NAMALWA (cell line): Measurements from ENCODE around the gene ARL13B.
"Not testable (repeated sequence)": the region's sequence is repeated elsewhere in the genome, so short reads cannot be mapped to it uniquely, and the experiment has no call there.

ENCODE experiments used
- DNase-seq: peaks from one replicate; pipeline ENCODE4 v3.0.0-alpha.2; 2015; ENCODE audit warnings: low spot score

ARL13B gene

DNA sequence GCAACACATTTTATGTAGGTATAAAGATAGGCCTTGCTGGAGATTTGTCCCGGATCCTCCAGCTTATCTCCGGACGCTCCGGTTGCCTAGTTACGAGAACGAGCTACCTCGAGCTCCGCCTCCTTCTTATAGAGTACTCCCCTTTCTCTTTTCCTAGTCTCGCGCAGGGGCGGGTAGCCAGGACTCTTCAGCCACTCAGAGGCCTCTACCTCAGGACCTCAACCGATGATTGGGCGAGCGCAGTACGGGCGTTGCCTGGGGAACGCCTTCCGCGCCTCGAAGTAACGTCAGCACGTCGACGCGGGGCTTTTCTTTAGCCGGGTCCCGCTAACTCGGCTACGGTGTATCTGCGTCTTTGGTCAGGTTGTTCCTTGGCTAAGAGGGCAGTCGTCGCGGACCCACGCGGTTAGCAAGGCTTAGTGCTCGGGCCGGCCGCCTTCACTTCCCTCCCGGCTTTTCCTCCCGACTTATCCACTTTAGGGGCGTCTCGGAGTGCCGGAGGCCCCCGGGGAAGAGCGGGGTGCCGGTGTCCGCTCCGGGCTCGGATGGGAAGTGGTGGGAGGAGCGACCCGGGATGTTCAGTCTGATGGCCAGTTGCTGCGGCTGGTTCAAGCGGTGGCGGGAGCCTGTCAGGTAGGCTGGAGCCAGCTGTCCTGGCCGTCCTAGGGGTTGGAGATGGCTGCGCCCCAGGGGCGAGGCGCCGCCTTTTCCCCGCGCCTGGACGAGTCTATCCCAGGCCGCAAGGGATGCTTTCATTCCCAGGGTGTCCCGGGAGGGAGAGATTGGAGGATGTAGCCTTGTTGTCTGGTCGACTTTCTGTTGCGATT, at the start of gene ARL13B:
Gene ARL13B, plus strand, starts transcription at position 306 of the 827 bp plus-strand sequence. Its CDS starts 269 bp downstream, at position 575.
- DNase-seq: peak; percentile 99

DNA sequence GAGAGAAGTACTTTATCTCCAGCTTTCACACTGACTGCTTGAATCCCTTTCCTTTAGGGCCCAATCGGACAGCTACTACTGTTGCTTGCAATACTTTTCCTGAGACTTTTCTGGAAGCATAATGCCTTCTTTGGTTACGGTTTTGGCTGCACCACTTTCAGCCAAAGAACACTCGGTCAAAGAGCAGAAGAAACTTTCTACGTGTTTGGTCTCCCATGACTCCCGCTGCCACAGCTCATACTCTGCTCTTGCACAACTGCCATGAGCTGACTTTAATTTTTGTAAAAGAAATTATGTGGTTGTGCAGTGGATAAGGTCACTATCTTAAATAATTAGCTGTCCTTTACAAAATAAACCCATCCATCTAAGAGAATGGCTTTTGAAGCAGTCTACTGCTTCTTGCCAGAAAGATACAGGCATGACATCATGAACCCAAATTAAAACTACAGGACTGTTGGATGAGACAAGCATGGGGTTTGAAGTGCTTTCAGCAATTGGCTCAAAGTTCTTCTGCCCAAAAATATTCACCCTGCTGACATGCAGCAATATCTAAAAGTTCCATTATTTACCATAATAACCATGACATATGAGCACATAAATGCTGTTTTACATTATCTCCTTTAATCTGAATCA, 48.2 kb upstream of the ARL13B start:
- DNase-seq: no peak

DNA sequence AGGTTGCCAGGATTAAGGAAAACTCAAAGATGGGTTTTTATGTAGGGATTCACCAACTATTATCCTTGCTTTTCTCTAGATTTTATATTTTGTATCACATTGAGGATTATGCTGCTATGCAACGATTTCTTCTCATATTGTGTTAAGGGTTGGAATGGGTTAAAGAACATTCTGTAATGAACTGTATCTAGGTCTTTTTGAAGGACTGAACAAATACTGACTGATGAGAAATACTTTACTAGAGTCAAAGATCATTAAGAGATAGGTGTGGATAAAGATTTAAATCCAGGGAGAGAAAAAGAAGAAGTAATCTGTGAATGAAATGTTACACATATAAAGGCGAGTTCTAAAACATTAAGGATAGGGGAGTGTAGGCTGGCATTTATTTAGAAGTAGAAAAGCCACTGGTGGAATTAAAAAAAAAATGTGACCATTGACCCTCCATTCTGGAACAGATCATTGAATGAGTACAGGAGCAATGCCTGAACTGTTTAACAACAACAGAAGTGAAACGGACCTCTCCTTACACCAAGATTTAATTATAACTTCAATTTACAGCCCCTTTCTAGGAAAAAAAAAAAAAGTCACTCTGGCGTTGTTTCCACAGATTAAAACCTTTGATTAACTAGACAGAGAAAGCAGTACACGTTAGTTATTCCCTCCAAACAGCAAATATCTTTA, 45.4 kb upstream of the ARL13B start:
- no peak for DNase-seq

DNA sequence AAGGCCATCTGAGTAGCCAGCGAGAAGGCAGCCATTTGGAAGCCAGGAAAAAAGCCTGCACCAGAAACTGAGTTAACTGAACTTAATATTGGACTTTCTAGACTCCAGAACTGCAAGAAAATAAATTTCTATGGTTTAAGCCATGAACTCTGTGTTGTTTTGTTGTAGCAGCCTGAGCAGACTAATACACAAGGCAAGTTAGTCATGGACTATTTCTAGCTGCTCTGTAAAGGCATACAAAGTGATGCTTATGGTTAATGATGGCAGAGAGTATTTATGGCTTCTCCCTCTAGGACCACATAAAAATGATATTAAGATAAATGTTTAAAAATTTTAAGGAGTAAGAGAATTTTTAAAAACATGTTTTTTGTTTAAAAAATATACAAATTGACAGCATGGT, 43.4 kb upstream of the ARL13B start:
- DNase-seq: no peak

DNA sequence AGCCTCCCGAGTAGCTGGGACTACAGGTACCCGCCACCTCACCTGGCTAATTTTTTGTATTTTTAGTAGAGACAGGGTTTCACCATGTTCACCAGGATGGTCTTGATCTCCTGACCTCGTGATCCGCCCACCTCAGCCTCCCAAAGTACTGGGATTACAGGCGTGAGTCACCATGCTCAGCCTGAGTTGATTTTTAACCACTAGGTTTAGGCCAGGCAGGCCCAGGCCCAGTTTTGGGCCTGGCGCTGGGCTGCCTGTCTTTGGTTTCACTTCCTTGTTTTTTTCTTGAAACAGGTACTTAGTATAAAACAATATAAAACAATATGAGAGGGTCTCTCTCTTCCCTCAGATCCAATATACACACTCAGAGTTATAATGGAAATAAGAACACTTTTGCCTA, 42.5 kb upstream of the ARL13B start:
- not testable (repeated sequence) for DNase-seq

DNA sequence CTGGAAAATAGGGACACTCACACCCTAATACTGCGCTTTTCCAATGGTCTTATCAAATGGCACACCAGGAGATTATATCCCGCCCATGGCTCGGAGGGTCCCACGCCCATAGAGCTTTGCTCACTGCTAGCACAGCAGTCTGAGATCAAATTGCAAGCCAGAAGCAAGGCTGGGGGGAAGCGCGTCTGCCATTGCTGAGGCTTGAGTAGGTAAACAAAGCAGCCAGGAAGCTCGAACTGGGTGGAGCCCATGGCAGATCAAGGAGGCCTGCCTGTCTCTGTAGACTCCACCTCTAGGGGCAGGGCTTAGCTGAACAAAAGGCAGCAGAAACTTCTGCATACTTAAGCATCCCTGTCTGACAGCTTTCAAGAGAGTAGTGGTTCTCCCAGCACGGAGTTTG, 30.0 kb upstream of the ARL13B start:
- DNase-seq: not testable (repeated sequence)

DNA sequence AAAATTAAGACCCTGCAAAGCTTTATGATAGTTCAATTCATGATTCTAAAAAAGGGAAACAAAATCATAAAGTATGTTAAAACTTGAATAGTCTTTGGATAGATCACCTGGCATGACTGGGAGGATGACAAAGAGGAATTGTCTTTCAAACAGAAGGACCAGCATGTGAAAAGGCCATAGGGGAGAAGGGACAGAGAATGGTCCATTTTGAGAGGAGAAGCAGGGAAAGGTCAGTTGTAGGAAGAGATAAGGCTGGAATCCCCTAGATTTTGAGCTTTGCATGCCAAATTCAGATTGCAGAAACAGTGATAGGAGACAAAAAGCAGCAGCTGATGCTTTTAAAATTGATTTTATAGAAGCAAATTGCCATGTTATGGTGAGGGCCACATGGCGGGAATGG, 18.9 kb upstream of the ARL13B start:
- no peak for DNase-seq

DNA sequence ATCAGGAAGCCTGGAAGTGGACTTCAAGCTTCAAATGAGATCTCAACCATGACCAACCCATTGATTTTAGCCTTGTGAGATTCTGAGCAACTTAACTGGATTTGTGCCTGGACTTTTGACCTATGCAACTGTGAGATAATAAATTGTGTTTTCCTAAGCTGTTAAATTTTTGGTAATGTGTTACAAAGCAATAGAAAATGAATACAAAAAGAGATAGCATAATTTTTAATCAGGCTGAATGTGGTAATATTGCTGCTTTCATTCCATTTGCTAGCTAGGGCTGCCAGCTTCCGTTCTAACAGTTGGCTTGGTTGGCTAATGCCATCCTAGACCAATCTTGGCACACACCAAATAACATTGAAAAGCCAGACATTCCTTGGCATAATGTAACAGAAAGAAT, 18.5 kb upstream of the ARL13B start:
- no peak for DNase-seq

DNA sequence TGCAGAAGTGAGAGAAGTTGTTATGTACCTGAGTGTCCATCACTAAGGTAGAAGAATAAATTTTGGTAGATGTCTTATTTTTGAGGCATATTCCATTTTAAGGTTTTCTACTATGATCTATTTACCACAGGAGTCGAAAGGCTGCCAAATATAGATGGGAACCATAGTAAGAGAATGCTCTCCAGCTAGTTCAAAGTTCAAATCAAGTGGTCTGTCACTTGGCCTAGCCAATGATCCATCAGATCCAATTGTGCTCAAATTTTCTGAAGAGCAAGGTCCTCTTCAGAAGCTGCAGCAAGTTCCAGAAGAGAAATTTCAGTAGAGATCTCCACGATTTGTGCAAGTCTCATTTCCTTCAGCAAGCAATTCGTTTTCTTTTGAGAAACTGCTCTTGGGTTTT, 17.2 kb upstream of the ARL13B start:
- DNase-seq: no peak

DNA sequence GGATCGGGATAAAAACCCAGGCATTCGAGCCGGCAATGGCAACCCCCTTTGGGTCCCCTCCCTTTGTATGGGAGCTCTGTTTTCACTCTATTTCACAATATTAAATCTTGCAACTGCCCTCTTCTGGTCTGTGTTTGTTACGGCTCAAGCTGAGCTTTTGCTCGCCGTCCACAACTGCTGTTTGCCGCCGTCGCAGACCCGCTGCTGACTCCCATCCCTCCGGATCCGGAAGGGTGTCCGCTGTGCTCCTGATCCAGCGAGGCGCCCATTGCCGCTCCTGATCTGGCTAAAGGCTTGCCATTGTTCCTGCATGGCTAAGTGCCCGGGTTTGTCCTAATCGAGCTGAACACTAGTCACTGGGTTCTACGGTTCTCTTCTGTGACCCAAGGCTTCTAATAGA, 14.8 kb upstream of the ARL13B start:
- not testable (repeated sequence) for DNase-seq

DNA sequence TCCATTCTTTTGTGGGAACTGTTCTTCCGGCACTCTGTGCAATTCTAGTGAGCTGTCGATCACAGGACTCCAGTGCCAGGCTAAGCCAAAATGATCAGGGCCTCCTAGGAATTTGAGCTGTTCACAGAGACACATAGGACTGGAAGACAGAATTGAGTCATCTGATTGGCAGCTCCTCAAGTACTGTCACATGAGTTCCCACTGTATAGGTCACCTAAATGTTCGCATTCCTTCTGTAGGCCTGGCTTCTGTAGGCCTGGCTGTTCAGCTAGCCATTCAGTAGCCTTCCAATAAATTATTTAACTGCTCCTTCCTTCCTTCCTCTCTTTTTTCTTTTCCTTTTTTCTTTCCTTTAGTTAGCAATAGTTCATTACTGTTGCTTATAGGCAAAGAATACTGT, 10.5 kb upstream of the ARL13B start:
- no peak for DNase-seq

DNA sequence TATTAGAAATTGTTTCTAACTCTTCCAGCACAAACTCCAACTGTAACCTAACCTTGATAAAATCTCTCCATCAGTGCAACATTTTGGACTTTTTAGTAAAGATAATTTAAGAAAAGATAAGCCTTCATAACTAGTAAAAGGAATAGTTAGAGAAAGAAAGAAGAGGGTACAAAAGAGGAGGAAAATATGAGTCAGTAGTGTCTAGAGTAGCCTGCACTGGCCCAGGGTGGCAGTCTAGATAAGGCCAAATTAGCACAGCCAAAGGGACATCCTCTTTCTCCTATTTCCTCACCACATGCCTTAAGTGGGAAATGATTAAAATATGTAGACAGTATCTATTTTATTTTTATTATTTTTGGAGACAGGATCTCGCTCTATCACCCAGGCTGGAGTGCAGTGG, 10.0 kb upstream of the ARL13B start:
- DNase-seq: no peak

DNA sequence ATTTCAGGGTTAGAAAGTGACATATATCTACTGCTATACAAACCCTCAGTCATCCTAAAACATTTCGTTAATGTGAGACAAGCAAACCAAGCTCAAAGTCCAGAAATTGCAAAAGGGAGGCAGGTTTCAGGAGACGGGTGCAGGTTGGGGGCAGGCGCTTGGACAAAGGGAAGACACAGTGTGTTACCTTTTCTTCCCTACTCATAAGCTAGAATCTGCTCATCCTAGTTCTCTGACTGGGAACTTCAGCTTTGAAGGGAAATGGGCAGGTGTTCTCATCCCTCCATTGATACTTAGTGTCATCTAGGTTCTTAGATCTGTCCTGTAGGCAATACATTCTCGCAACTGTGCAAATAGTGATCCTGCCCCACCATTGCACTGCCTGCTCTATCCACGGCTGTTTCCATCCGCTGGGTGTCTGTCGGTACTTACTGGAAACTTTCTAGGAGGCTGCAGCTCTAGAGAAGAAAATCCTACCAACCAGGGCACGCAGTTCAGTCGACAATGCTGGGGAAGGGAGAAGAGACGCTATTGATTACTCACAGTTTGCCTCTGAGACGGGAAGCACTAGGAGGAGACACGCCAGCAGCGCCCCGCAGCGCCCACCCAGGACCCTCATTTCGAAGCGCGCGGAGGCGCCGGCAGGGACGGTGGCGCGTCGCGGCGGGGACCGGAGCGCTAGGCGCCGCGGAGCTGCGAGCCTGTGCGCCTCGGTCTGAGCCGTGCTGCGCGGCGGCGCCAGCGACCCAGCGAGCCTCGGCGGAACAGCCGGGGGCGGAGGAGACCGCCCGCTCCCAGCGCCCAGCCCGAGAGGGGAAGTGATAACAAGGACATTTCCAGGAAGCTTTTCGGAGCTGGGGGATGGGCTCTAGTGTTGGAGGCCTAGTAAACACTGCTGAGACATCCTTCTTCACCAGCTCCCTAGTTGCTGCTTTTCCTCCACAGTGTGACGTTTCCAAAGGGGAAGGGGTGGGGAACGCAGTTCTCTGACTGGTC, 6.5 kb upstream of the ARL13B start, which contains the start of gene PROS1:
Gene PROS1, minus strand, starts transcription at position 766 of the 996 bp plus-strand sequence. Its CDS starts 147 bp downstream, at position 619.
- DNase-seq: no peak

DNA sequence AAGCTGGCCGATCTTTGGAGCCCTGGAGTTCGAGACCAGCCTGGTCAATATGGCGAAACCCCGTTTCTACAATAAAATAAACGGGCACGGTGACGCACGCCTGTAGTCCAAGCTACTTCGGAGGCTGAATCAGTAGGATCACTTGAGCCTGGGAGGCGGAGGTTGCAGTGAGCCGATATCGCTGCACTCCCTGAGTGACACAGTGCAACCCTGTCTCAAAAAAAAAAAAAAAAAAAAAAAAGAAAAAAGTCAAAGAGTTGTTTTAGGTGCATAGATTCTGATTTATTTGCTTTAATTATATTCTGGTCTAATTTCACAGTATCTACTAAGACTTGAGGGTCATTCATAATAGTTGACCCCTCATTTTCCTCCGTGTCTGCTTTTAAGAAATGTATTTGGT, 1.7 kb downstream of the ARL13B start:
- DNase-seq: no peak

DNA sequence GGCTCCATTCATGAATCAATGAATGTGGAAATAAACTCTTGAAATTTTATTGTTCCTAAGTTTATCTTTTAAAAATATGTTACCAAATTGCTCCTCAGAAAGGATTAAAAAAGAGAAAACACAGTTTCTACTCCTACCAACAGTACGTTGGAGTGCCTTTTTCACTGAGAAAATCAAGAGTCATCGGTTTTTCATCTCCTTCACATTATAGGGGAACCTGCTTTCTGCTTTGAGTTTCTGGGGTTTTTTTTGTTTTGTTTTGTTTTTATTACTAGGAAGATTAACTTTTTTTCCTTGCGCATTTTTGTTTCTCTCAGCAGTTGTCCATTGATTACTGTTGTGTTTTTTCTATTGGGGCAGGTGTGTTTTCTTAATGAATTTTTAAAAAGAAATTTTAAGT, 3.5 kb downstream of the ARL13B start:
- no peak for DNase-seq

DNA sequence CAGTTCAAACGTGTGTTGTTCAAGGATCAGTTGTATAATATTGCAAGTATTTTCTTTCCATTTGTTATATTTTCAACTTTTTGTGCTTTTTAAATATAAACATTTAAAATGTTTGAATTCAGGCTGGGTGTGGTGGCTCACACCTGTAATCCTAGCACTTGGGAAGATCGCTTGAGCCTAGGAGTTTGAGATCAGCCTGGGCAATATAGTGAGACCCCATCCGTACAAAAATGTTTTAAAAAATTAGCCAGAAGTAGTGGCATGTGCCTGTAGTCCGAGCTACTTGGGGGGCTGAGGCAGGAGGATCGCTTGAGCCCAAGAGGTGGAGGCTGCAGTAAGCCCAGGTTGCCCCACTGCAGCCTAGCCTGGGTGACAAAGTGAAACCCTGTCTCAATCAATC, 4.7 kb downstream of the ARL13B start:
- no peak for DNase-seq

DNA sequence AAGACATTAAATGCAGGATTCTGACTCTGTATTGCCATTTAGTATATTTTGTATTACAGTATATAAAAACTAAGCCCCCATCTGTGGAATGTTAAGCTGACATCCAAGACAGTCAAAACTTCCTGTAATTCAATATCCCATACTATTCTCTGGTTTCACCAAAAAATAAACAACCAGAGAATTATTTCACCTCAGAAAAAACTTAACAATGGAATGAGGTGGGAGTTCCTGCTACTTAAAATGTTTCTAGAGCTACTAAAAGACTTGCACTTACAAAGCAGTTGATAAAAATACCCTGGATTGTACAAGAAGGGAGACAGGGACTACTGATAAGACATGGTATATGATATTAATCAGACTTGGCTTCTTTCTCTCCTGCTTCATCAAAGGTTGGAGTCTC, 8.3 kb downstream of the ARL13B start:
- no peak for DNase-seq

DNA sequence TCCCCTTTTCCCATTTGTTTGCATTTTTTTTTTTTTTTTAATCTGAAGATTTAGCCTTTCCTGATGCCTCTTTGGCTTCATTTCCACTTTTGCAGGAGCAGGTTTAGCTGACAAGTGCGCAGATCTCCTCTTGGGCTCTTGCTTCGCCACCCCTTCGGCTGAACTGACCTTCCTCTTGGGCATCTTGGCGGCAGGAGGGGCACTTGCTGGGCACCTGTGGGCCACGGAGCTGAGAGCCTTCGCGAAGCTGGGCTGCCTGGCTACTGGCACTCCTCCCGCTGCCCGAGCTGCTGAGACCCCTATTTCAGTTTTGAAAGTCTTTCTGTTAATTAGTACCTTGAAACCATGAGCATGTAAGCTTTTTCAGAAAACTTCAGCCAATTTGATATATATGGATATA, 8.8 kb downstream of the ARL13B start:
- no peak for DNase-seq

DNA sequence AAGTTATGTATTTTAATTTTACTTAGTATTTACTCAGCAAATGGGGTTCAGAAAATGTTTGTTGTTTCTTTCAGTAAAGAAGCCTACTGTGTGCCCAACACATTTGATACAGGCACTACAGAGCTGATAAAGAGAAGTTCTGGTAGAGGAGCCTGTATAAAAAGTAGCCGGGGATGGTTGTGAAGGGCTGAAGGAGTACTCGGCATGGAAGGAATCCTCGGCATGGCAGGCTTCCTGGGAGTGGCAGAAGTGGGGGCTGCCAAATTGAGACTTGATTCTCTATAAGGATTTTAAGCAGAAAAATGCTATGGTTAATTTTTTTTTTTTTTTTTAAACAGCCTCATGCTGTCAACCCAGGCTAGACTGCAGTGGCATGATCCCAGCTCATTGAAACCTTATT, 9.3 kb downstream of the ARL13B start:
- DNase-seq: no peak

DNA sequence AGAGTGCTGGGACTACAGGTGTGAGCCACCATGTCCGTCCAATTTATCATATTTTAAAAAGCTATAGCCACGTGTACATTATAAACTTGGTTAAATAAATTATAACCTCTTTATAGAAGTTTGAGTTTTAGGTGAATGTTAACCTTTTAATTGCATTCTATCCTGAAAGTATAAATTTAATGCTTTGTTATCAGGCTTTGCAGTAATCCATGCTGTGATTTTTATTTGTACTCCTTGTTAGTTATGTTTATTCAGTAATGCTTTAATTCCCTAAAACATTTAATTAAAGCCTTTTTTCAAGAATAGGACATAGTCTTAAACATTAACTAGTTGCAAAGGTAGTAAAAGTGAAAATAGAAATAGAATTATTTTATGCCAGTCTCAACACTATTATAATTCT, 11.7 kb downstream of the ARL13B start:
- DNase-seq: no peak

DNA sequence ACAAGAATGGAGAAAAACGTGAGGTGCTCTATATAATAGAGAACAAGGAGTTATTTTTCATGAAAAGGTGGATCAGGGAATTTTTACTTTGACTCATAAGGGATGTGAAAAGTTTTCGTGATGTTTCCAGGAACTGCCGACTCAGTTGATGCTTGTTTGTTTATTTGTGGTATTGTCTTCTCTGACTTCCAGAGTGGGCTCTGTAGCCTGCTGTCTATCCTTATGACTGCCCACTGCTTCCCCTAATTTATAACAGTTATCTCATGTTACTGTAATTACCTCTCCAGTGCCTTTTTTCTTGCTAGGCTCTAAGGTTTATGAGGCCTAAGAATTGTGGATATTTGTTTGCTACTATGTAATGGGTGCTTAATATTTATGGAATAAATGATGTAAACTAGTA, 12.3 kb downstream of the ARL13B start:
- DNase-seq: no peak

DNA sequence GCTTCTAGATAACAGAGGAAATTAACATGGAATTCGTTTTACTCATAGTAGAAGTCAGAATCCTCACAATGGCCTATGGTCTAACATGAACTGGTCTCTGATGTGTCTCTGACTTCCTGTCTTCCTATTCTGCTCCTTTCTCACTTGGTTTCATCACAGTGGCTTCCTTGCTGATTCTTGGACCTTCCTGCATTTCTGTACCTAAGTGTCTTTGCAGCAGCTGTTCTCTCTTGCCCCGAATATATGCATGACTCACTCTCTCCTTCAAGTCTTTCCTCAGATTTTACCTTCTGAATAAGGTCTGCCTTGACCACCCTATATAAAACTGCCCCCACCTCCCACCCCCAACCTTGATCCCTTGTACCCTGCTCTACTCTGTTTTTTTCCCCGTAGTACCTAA, 14.1 kb downstream of the ARL13B start:
- DNase-seq: no peak
